CD4-positive, alpha-beta memory T cell (primary cell): ENCODE results near the gene UNC13A. TPM values are rescaled to one million over a fixed set of nuclear protein-coding genes. Genes with fewer than 3 reads are reported as not detected.

Source experiments
- CTCF ChIA-PET: fragments of 350-600 bp; sonication (Branson Sonifier 250); formaldehyde crosslinking; loops from one replicate; lab custom pipeline; 2021; ENCODE audit warnings: inconsistent platforms; ENCODE audit not compliant: partially characterized antibody; lab: Charles Lee
- POLR2A ChIA-PET: fragments of 350-600 bp; sonication (Branson Sonifier 250); formaldehyde crosslinking; loops from one replicate; lab custom pipeline; 2021; ENCODE audit not compliant: partially characterized antibody; lab: Charles Lee
- DNase-seq, 5 donors: peaks; one replicate each; pipeline versions ENCODE4 v3.0.0 to v3.0.0-alpha.2; 2020 to 2022; ENCODE audit warnings: mixed read lengths in 1 of 5
- H3K27ac ChIP-seq: one replicate; pipeline ENCODE4 v1.7.0; 2013; ENCODE audit warnings: low read depth, low read length
- H3K27me3 ChIP-seq: 2 replicates; pipeline ENCODE4 v1.7.0; 2013; ENCODE audit warnings: mild to moderate bottlenecking, low read length, moderate library complexity; ENCODE audit not compliant: insufficient read depth
- H3K36me3 ChIP-seq: 2 replicates; pipeline ENCODE4 v1.7.0; 2013; ENCODE audit warnings: mild to moderate bottlenecking, low read length, moderate library complexity; ENCODE audit not compliant: insufficient read depth
- H3K4me1 ChIP-seq: 2 replicates; pipeline ENCODE4 v1.7.0; 2013; ENCODE audit warnings: mild to moderate bottlenecking, low read length, moderate library complexity; ENCODE audit not compliant: insufficient read depth
- H3K4me3 ChIP-seq, 2 donors: one replicate each; pipeline ENCODE4 v1.7.0; 2013; ENCODE audit warnings: low read length in 2 of 2, mild to moderate bottlenecking in 1 of 2
- H3K9me3 ChIP-seq, 2 donors: one replicate each; pipeline ENCODE4 v1.7.0; 2013; ENCODE audit warnings: low read length in 2 of 2, control low read depth in 1 of 2; ENCODE audit not compliant: control insufficient read depth in 1 of 2
- H3K27ac Mint-ChIP-seq, 7 donors: one replicate each; pipeline ENCODE4 v1.8.0; 2020 to 2021; ENCODE audit warnings: mixed read lengths in 7 of 7, mild to moderate bottlenecking in 6 of 7, inconsistent platforms in 3 of 7, moderate library complexity in 3 of 7
- H3K27me3 Mint-ChIP-seq, 2 donors: one replicate each; pipeline ENCODE4 v1.8.0; 2020 to 2021; ENCODE audit warnings: mixed read lengths in 2 of 2
- H3K36me3 Mint-ChIP-seq, 2 donors: one replicate each; pipeline ENCODE4 v1.8.0; 2020 to 2021; ENCODE audit warnings: mixed read lengths in 2 of 2, inconsistent platforms in 1 of 2, mild to moderate bottlenecking in 1 of 2
- H3K4me1 Mint-ChIP-seq, 4 donors: one replicate each; pipeline ENCODE4 v1.8.0; 2020 to 2021; ENCODE audit warnings: mixed read lengths in 4 of 4, mild to moderate bottlenecking in 1 of 4
- H3K4me3 Mint-ChIP-seq, 8 donors: one replicate each; pipeline ENCODE4 v1.8.0; 2020 to 2021; ENCODE audit warnings: mixed read lengths in 8 of 8, mild to moderate bottlenecking in 7 of 8, moderate library complexity in 6 of 8, inconsistent platforms in 3 of 8
- H3K9me3 Mint-ChIP-seq, 8 donors: one replicate each; pipeline ENCODE4 v1.8.0; 2020 to 2021; ENCODE audit warnings: mixed read lengths in 8 of 8, mild to moderate bottlenecking in 5 of 8, inconsistent platforms in 3 of 8, moderate library complexity in 1 of 8
- intact Hi-C: fragments of 100-400 bp; cut with micrococcal nuclease; formaldehyde crosslinking; loops from one replicate; pipeline ENCODE4 v1.15.1; 2023
- polyA plus RNA-seq, 2 donors: library from polyadenylated mRNA; unstranded; fragments of 300-500 nt; fragmentation: Illumina TruSeq; gene quantifications; one replicate each; pipeline ENCODE4 v1.2.3, GENCODE V29; 2021
- total RNA-seq, 2 experiments: library from RNA; stranded (reverse); gene quantifications; one replicate each; pipeline ENCODE4 v1.2.3, GENCODE V29; 2021

Gene UNC13A
- total and polyA plus RNA-seq, 4 experiments from 2014 or later = 0.06 to 0.09 TPM; not detected in 2

- H3K4me3 Mint-ChIP-seq = peak overlapping the region; percentile 74 to 92 (median 88)
- H3K36me3 Mint-ChIP-seq = peaks cover 9 to 35% of the 10 kb centered on the region in 2 donors
- H3K36me3 ChIP-seq = peaks cover 24% of the 10 kb centered on the region
- peaks cover 21 to 57% (median 39%) of the 10 kb centered on the region in 4 donors for H3K4me1 Mint-ChIP-seq
- DNase-seq = no peak
- no peaks in the 10 kb centered on the region for H3K9me3 ChIP-seq
- no peaks in the 10 kb centered on the region for H3K27me3 ChIP-seq
- H3K9me3 Mint-ChIP-seq = peaks cover 0 to 4% (median 0%) of the 10 kb centered on the region in 8 donors
- H3K27me3 Mint-ChIP-seq = no peaks in the 10 kb centered on the region
- intact Hi-C loops = no loop called here
- peak overlapping the region in 1 of 2 donors; percentile 51 for H3K4me3 ChIP-seq
- POLR2A ChIA-PET = interaction anchor here (1.0 to 5.5 kb wide), 5 partner anchors 8 to 139 kb away, joined by 3 to 78 read pairs (median 8); partner anchors contain the start of genes FCHO1 and RPL18A
- CTCF ChIA-PET = interaction anchor here (1.0 kb wide), 1 partner anchor 63 kb away, joined by 3 read pairs; no protein-coding TSS in a partner anchor
- peak overlapping the region; percentile 1 for H3K27ac ChIP-seq
- H3K4me1 ChIP-seq = peaks cover 32% of the 10 kb centered on the region
- peak overlapping the region in 6 of 7 donors; percentile 57 to 94 (median 80) for H3K27ac Mint-ChIP-seq
Measured at GRCh38 chr19:17721111-17721628, 33.0 kb upstream of the UNC13A start.

DNA sequence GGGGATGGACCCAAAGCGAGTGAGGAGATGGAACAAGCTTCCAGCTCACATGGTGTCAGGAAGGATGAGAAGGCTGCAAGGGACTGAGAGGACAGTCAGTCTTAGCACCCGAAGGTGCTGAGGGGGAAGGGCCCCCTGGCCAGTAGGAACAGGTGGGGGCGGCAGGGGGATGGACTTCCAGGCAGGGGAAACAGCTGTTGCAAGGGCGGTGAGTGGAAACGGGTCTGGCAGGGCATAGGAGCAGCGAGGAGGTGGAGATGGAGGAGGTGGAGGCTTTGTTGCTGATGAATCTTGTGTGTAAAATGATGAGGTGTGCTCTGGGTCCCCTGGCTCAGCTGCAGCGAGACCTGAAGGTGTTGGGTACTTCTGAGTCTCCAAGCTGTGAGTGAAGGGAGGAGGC is 32.3 kb upstream of the UNC13A start:
- DNase-seq = no peak
- H3K4me3 ChIP-seq = peak overlapping the region; percentile 51 to 88

DNA sequence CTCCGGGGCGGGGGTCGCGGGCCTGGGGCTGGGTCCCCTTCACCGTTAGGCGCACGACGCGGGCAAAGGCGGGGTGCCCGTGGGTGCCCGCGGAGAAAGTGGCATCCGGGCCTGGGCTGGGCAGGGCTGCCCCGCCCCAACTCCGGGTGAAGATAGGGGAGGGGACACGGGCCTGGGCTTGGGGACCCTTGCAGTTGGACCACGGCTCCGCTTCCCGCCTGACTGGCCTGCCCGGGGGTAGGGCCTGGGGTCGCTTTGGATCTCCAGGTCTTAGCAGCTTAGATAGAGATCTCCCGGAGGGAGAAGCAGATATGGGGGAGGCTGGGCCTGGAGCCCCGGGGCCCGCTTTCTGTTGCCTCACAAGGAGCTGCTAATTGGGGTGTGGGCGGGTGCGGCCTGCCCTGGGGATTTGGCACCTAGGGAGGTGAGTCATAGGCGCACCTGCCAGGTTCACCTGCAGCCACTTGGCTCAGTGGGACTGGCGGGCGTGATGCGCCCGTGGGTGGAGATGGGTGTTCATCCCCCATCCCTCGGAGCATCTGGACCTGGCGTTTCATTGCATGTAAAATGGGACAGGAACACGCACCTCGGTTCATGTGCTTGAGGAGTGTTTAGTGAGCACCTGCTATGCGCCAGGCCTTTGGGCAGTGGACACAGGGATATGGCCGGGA is 31.7 kb upstream of the UNC13A start:
- peaks cover 21 to 52% (median 39%) of the 10 kb centered on the region in 4 donors for H3K4me1 Mint-ChIP-seq
- H3K9me3 Mint-ChIP-seq = peaks cover 0 to 2% (median 0%) of the 10 kb centered on the region in 8 donors
- peak overlapping the region; percentile 85 to 92 (median 88) for H3K4me3 Mint-ChIP-seq
- ChIA-PET CTCF (interaction anchor here (0.7 to 2.0 kb wide), 8 partner anchors 21 to 139 kb away, joined by 3 to 8 read pairs (median 3); no protein-coding TSS in a partner anchor), POLR2A (interaction anchor here (0.5 to 5.5 kb wide), 16 partner anchors 9 to 562 kb away, joined by 3 to 78 read pairs (median 4); partner anchors contain the start of genes CCDC124, FCHO1, JAK3 and JUND)
- peak in 4 of 5 donors; percentile 9 to 66 (median 13) for DNase-seq
- Histone ChIP-seq H3K27me3 (no peaks in the 10 kb centered on the region), H3K4me1 (peaks cover 32% of the 10 kb centered on the region), H3K4me3 (peak overlapping the region; percentile 51 to 88), H3K36me3 (peaks cover 11% of the 10 kb centered on the region), H3K9me3 (no peaks in the 10 kb centered on the region), H3K27ac (peak overlapping the region; percentile 53)
- H3K27me3 Mint-ChIP-seq = no peaks in the 10 kb centered on the region
- H3K36me3 Mint-ChIP-seq = peaks cover 4 to 29% of the 10 kb centered on the region in 2 donors
- intact Hi-C loops = loop anchor here (1.0 to 5.0 kb wide), 2 partner anchors 27 to 137 kb away; partner anchors contain the start of gene RPL18A
- H3K27ac Mint-ChIP-seq = peak overlapping the region; percentile 73 to 94 (median 90)

More for the DNA sequence above, 32.3 kb upstream of the UNC13A start:
- Mint-ChIP-seq H3K9me3 (peaks cover 0 to 4% (median 0%) of the 10 kb centered on the region in 8 donors), H3K27me3 (no peaks in the 10 kb centered on the region), H3K4me3 (peak overlapping the region; percentile 85 to 92 (median 88)), H3K36me3 (peaks cover 7 to 32% of the 10 kb centered on the region in 2 donors), H3K4me1 (peaks cover 21 to 57% (median 39%) of the 10 kb centered on the region in 4 donors), H3K27ac (peak overlapping the region; percentile 73 to 94 (median 90))
- ChIA-PET CTCF (interaction anchor here (1.0 to 2.0 kb wide), 5 partner anchors 54 to 139 kb away, joined by 3 to 5 read pairs (median 3); no protein-coding TSS in a partner anchor), POLR2A (interaction anchor here (0.9 to 5.5 kb wide), 9 partner anchors 9 to 561 kb away, joined by 3 to 78 read pairs (median 8); partner anchors contain the start of genes CCDC124, FCHO1, JAK3 and JUND)
- peaks cover 17% of the 10 kb centered on the region for H3K36me3 ChIP-seq
- H3K27me3 ChIP-seq = no peaks in the 10 kb centered on the region
- no peaks in the 10 kb centered on the region for H3K9me3 ChIP-seq
- intact Hi-C loops = no loop called here
- peak overlapping the region; percentile 53 for H3K27ac ChIP-seq
- H3K4me1 ChIP-seq = peaks cover 32% of the 10 kb centered on the region

DNA sequence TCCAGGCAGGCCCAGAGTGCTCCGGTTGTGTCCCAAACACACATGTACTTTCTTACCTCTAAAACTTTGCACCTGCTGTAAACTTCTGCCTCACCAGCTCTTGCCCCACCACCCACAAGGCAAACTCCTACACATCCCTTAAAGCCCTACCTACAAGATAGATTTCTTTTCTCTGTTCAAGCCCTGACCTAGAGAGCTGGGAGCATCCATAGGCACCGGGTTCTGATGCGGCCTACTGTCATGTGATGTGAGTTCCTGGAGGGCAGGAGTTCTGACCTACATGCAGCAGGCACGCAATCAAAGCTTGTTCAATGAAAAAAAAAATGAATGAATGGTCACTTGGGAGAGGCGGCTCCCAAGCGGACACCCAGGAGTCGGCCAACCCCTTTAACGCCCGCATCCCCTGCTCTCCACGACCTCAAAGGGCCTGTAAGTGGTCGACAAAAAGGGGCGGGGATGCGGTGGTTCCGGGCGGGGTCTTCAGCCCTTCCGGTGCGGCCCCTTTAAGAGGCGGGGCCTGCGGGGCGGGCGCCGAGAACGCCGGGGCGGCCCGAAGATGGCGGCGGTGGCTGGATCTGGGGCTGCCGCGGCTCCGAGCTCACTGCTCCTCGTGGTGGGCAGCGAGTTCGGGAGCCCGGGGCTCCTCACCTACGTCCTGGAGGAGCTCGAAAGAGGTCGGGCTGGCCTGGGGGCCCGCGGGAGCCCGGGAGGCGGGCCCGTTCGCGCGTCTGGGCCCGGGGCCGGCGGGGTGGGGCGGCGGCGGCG is 31.0 kb upstream of the UNC13A start, which contains the start of gene MAP1S:
MAP1S (plus strand) TSS at position 534 of the 765 bp plus-strand sequence; CDS start at position 557, 23 bp downstream.
- ChIA-PET POLR2A (interaction anchor here (0.5 to 5.5 kb wide), 18 partner anchors 12 to 562 kb away, joined by 3 to 78 read pairs (median 3); partner anchors contain the start of genes CCDC124, FCHO1, GTPBP3 and JAK3), CTCF (interaction anchor here (0.6 to 2.0 kb wide), 10 partner anchors 22 to 277 kb away, joined by 3 to 8 read pairs (median 4); no protein-coding TSS in a partner anchor)
- DNase-seq = peak; percentile 42 to 59 (median 47)
- peak within 1 kb of the TSS; percentile 82 to 94 (median 91) for H3K27ac Mint-ChIP-seq
- H3K36me3 Mint-ChIP-seq = peaks cover 0 to 22% of the 10 kb centered on the region in 2 donors
- peaks cover 0 to 2% (median 0%) of the 10 kb centered on the region in 8 donors for H3K9me3 Mint-ChIP-seq
- H3K4me1 Mint-ChIP-seq = peaks cover 19 to 46% (median 36%) of the 10 kb centered on the region in 4 donors
- H3K4me3 Mint-ChIP-seq = peak within 1 kb of the TSS; percentile 88 to 93 (median 90)
- intact Hi-C loops = loop anchor here (1.0 to 5.0 kb wide), 2 partner anchors 28 to 138 kb away; partner anchors contain the start of gene RPL18A
- no peaks in the 10 kb centered on the region for H3K27me3 Mint-ChIP-seq
- peak within 1 kb of the TSS; percentile 53 for H3K27ac ChIP-seq
- peaks cover 32% of the 10 kb centered on the region for H3K4me1 ChIP-seq
- H3K9me3 ChIP-seq = no peaks in the 10 kb centered on the region
- peak within 1 kb of the TSS; percentile 51 to 88 for H3K4me3 ChIP-seq
- H3K36me3 ChIP-seq = peaks cover 4% of the 10 kb centered on the region
- no peaks in the 10 kb centered on the region for H3K27me3 ChIP-seq

GRCh38 chr19:17718550-17718946 is 30.4 kb upstream of the UNC13A start:
- H3K9me3 Mint-ChIP-seq = peaks cover 0 to 2% (median 0%) of the 10 kb centered on the region in 8 donors
- CTCF ChIA-PET = interaction anchor here (0.6 to 1.9 kb wide), 6 partner anchors 22 to 277 kb away, joined by 3 to 8 read pairs (median 4); no protein-coding TSS in a partner anchor

More at GRCh38 chr19:17718550-17718946, 30.4 kb upstream of the UNC13A start:
- H3K4me1 Mint-ChIP-seq = peaks cover 19 to 42% (median 34%) of the 10 kb centered on the region in 4 donors
- intact Hi-C loops = loop anchor here (5.0 kb wide), 1 partner anchor 139 kb away; the partner anchor contains the start of gene RPL18A
- Histone ChIP-seq H3K4me1 (peaks cover 32% of the 10 kb centered on the region), H3K36me3 (no peaks in the 10 kb centered on the region), H3K4me3 (no peak overlapping the region), H3K27me3 (no peaks in the 10 kb centered on the region), H3K9me3 (no peaks in the 10 kb centered on the region), H3K27ac (peak overlapping the region; percentile 53)
- no peaks in the 10 kb centered on the region for H3K27me3 Mint-ChIP-seq
- H3K4me3 Mint-ChIP-seq = peak overlapping the region; percentile 86 to 93 (median 90)
- peak overlapping the region; percentile 81 to 94 (median 89) for H3K27ac Mint-ChIP-seq
- peaks cover 0 to 19% of the 10 kb centered on the region in 2 donors for H3K36me3 Mint-ChIP-seq
- DNase-seq = no peak
- POLR2A ChIA-PET = interaction anchor here (0.7 to 5.5 kb wide), 12 partner anchors 19 to 382 kb away, joined by 3 to 78 read pairs (median 4); partner anchors contain the start of genes CCDC124, FCHO1, GTPBP3 and JAK3
